ENCODE data around the gene CCDC28A.

The CCDC28A gene

GRCh38 chr6:138803861-138804260 is 30.3 kb downstream of the CCDC28A start:
- no peak overlapping the region for H3K4me3 ChIP-seq (ENCODE audit: low read depth, low read length)
- no peak for TF ChIP-seq CTCF (IDR thresholded peaks at IDR 0.05; ENCODE audit: borderline replicate concordance, insufficient read depth, low read depth, low read length)

GRCh38 chr6:138805016-138805765 is 31.6 kb downstream of the CCDC28A start:
- TF ChIP-seq CTCF (IDR thresholded peaks at IDR 0.05; ENCODE audit: borderline replicate concordance, insufficient read depth, low read depth, low read length) = no peak
- no peak overlapping the region for H3K4me3 ChIP-seq (ENCODE audit: low read depth, low read length)

GRCh38 chr6:138806889-138807288 is 33.3 kb downstream of the CCDC28A start:
- no peak for TF ChIP-seq CTCF (IDR thresholded peaks at IDR 0.05; ENCODE audit: borderline replicate concordance, insufficient read depth, low read depth, low read length)
- no peak overlapping the region for H3K4me3 ChIP-seq (ENCODE audit: low read depth, low read length)

GRCh38 chr6:138809677-138810076 is 36.1 kb downstream of the CCDC28A start:
- no peak overlapping the region for H3K4me3 ChIP-seq (ENCODE audit: low read depth, low read length)
- TF ChIP-seq CTCF (IDR thresholded peaks at IDR 0.05; ENCODE audit: borderline replicate concordance, insufficient read depth, low read depth, low read length) = no peak

GRCh38 chr6:138811866-138812265 is 38.3 kb downstream of the CCDC28A start:
- H3K4me3 ChIP-seq (ENCODE audit: low read depth, low read length) = no peak overlapping the region

GRCh38 chr6:138814179-138814834 is 40.7 kb downstream of the CCDC28A start:
- no peak overlapping the region for H3K4me3 ChIP-seq (ENCODE audit: low read depth, low read length)
- no peak for TF ChIP-seq CTCF (IDR thresholded peaks at IDR 0.05; ENCODE audit: borderline replicate concordance, insufficient read depth, low read depth, low read length)

More at GRCh38 chr6:138811866-138812265, 38.3 kb downstream of the CCDC28A start:
- TF ChIP-seq CTCF (IDR thresholded peaks at IDR 0.05; ENCODE audit: borderline replicate concordance, insufficient read depth, low read depth, low read length) = no peak

GRCh38 chr6:138815221-138815620 is 41.7 kb downstream of the CCDC28A start:
- no peak for TF ChIP-seq CTCF (IDR thresholded peaks at IDR 0.05; ENCODE audit: borderline replicate concordance, insufficient read depth, low read depth, low read length)
- no peak overlapping the region for H3K4me3 ChIP-seq (ENCODE audit: low read depth, low read length)
